Superior temporal gyrus (tissue), 1 donor: ENCODE data around the gene RBMS1.

Source experiments
- DNase-seq: peaks from one replicate; pipeline ENCODE4 v3.0.0-alpha.2; 2016; ENCODE audit errors: extremely low spot score

The RBMS1 gene

DNA sequence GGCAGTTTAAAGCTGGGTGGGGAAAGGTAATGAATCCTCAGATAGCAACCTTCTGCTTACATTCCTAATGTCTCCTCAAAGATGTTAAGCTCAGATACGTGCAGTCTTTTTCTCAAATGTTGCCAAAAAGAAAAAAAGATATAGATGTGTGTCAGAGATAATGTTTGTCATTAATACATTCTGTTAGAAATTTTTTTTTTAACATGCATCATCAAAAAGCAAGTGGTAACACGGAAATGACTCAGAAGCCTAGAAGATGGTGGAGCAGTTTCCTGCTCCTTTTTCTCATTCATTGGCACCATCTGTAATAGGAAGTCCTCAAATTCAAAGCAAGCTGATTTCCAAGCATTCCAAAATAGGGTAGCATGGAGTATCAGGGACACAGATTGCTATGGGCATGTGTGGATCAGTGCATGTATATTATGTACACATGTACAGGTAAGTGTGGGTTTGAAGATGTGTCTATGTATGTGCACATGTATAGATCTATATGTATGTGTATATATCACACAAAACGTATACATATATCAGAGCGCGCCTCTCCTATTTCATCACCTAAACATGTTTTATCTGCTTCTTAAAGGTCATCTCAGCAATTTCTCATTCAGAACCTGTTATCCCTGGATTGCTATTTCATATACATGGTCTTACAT lies 213.7 kb downstream of the RBMS1 start:
- DNase-seq = no peak

DNA sequence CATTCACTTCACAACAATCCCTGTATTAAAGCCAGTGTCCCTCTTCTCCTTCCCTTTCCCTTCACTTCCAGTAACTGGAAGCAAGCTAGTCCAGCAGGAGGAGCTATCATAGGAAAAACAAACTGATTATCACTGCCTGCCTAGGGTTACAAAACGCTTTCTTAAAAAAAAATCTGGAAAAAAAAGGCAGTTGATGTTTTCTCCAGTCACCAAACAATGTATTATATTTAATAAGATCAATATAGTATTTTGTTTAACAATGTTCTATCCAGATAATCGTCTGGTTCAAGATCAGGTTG lies 214.8 kb downstream of the RBMS1 start:
- no peak for DNase-seq

DNA sequence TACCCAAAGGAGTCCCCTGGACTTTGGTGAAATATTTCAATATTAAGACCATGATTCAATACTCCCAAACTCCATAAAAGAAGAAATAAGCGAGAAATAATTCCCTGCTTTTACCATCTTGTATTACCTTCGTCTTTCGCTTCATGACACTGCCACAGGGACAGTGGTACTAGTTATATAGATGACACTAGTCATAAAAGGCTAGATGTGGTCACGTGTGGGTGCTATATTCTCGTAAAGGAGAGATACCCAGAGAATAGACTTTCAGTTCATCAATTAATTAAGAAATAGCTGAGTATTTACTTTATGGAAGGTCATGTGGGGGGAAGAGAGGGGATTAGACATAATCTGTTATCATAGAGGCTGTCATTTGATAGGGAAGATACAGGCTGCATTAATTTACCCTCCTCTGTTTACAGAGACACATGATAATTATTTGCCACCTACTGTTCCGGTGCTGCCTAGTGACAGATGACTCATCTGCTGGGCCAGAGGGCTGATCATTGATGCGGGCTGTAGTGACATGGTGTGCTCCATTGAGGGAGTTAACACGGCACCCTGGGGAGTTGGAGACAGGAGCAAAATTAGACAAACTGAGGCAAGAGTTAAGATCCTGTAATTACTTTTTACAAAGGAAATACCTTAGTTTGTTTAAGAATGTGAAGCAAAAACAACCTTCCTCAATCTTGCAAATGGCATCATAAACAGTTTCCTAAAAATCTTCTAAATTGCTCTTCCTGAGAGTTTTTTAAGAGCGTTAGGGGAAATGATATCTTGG lies 215.3 kb downstream of the RBMS1 start:
- DNase-seq = no peak

DNA sequence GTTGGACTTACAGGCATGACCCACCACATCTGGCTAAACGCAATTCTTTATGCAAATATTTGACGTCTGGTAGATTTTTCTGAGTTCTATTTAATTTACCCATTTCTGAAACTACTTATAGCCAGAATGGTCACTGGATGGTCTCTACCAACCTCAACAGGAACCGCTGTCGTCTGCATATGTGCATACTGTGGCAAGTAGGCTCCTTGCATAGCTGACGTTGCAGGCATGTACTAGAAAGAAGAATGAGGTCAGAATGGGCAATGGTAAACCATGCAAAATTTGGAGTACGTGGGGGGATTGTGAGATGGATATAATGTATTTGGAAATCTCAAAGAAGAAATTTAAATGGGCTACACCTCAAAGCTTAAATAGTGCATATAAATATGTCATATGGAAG lies 216.5 kb downstream of the RBMS1 start:
- no peak for DNase-seq

DNA sequence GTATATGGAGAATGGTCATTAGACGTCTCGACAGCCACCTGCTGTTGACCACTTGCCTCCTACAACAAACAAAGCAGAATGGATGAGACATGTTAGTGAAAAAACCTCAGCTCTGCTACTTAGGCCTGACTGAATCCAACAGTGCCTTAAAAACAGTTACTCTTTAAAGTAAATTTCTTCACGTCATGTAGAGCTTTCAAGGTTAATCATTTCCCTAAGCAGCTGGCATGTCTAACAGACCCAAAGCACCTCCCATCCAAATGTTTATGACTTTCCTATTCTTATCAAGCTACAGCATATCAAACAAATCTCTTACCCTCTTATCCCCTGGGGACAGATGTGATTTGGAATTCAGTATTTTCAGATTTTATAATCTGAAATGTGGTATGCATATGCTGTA lies 218.0 kb downstream of the RBMS1 start:
- DNase-seq = no peak

DNA sequence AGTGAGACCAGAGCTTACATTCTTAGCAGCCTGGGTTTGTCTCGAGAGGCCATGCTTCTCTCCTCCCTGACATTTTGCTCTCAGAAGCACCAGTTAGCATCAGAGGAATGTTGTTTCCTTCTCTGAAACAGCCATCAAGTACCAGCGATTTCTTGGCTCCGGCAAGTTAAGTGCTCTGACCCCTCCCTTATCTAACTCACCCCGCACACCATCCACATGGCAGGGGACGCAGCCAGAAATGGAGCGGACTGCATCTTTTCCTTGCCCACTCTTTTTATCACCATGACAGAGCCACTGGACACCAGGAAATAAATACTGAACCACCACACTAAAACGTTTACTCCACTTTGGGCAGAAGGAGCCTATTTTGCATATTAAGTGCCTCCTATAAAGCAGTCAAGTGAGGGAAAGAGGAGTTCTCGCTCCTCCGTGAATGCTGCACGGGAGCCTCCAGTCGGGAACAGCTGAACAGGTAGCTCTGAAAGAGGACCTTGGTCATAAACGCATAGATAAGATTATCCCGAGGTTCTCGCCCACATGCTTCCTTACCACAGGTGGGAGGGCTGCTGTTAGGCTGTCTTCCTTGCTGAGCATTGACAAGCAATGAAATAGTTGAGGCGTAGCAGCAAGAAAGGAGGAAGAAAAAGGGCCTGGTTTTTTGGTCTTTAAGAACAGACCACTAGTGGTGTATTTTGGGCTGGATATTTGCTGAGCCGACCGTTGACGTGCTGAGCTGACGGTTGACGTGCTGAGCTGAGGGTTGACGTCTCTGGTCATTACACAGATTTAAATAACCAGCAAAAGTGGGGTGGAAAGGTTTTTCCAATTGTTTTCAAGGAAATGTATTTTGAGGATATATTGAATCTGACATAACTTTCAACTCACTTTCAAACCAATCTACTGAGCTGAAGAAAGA lies 222.2 kb downstream of the RBMS1 start:
- no peak for DNase-seq

DNA sequence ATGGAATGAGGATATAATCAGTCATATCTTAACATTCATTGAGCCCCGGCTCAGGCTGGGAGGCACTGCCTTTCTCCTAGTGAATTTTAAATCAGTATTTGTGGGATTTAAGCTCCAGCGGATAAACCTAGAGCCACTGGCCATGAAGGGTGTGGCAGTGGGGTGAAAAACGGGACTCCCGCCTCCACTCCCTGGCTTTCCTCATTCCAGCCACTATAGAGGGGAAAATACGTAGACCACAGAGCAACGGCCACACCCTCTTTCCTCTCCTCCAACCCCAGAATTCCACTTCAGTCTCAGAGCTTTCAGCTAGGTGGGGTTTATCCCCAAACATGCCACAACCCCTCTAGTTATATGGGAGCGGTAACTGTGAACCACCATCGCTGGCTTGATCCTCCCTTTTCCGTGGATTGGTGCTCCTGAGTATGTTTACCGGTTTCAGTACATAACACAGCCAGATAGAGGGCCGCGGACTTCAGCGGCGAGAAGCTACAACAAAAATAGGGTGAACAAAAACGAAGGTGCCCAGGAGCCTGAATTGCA lies 223.0 kb downstream of the RBMS1 start:
- no peak for DNase-seq

DNA sequence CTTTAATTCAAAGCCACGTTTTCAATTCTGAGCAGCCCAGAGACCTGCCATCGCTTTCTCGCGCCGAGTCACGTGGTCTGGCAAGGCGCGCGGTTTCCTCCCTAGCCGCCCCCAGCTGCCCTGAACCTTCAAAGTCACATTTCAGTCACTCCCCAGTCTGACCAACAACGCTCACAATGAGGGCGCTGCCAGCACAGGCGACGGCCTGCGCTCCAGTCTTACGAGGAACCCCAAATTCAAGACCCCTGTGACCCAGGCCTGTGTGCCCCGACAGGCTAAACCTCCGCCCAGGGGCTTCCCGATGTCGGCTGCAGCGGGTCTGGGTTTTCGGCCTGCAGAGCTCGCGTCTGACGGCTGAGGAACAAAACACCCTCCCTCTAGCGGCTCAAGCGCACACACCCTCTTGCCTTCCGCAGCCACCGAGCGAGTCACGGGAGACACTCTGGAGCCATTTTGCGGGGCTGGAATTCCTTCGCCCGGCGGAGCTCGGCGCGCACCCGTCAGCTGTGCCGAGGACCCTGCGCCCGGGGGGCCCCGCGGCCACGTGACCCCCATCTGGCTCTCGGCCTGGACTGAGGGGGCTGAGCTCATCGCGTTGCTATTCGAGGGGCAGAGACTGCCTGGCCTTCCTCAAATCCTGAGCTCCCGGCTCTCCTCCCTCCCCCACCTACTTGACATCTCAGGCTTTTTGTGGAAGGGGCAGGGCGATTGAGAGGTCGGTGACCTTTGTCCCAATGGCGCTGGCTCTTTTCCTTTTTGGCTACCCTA lies 223.6 kb downstream of the RBMS1 start:
- DNase-seq = peak; percentile 62

DNA sequence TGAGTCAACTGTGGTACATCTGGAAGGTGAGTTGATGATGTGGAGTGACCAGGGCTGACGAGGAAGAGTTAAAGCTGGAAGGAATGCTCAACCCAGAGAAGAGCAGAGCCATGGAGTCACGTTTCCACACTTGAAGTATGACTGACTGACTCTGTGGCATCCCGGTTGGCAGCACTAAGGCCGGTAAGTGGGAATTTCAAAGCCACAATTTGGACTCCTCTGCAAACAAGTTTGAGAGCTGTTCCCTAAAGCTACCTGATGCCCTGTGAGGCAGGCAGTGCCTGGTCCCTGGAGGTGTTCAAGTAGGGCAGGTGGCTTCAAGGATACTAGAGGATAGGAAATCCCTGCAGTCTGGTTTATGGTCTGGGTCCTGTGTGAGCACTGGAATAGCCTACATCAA lies 224.2 kb downstream of the RBMS1 start:
- no peak for DNase-seq

DNA sequence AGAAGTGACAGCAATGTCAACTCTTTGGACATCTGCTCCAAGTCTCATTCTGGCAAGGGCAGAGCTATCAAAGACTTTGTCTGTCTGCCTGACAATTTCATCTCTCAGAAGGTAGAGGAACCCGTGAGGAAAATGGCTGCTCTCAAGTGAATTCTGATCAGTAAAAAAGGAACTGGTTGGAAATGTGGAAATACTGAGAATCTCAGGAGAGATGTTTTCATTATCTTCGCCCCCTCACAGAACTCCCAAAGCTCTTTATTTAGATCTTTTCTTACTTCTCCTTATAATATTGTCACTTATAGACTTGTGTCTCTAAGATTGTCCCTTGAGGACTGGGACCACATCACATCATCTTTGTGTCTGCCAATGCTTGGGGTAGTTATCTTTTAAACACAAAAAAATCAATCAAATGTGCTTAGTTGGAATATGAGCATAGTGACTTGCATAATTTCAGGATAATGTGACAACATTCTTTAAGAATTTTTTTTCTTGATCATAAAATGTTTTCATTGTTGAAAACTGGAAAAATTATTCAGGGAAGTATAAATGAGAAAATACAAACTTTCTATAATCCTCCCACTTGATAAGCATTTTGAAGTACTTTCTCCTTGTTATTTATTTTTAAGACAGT lies 225.3 kb downstream of the RBMS1 start:
- no peak for DNase-seq

DNA sequence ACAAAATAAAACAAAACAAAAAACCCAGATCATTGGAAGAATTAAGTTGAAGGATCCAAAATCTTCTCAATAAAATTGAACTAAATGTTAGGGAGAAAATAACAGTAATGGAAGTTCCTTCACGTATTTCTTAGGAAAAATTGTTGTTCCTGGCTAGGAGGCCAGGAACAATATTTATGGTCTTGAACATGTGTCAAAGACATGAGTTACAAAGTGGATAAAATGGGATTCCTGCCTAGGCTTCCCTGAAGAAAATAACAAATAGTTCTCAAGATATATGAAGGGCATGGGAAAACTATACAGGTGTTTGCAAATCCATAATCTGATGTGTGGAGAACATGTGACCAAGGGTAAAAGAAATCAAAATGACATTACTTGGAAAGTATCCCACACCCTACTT lies 225.9 kb downstream of the RBMS1 start:
- no peak for DNase-seq

DNA sequence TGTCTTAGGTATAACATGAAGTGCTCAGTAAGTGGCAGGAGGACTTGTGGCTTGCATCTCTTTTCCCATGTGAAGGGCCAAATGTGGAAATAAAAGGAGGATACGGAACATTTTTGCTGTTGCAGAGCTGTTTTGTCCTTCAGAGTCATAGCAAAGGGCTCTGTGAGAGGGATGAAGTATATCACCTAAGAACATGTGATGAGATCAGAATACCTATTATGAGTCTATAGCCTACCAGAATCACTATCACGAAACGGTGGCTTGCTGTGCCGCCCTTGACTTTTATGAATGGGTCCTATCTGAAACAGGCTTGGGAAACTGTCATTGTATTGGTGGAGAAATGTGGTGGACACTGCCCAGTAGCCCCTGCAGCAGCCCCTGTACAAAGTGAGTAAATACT lies 226.6 kb downstream of the RBMS1 start:
- DNase-seq = no peak

DNA sequence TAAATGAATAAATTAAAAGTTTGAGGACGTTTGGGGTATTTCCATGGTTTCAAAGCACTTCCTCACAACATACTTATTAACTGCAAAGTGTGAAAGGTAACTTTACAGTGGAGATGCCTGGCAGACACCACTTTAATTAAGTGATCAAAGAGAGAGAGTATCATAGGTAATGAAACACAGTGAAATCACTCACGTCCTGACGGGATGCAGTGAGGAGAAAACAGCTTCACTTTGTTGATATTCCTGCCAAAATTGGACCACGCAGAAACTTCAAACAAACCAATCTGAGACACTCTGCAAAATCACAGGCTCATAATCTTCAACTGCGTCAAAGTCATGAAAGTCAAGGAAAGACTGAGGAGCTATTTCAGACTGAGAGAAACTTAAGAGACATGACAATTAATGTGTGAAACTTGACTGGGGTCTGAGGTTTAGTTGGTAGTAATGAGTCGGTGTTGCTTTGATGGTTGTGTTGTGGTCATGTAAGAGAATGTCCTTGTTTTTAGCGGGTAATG lies 227.5 kb downstream of the RBMS1 start:
- DNase-seq = no peak

DNA sequence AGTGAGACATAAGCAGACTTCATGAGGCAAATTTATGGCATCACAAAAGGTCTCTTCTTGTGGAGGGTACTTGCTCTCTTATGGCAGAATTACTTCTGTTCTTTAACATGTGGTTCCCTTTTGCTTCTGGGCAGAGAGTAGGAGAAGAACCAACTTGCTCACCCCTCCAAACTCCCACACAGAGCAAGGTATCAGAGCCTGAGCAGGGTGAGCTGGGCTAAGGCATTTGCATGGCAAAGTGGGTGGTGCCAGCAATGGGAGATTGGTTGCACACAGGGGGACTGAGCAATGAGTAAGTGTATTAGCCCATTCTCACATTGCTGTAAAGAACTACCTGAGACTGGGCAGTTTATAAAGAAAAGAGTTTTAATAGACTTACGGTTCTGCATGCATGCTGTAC lies 229.3 kb downstream of the RBMS1 start:
- DNase-seq = no peak

DNA sequence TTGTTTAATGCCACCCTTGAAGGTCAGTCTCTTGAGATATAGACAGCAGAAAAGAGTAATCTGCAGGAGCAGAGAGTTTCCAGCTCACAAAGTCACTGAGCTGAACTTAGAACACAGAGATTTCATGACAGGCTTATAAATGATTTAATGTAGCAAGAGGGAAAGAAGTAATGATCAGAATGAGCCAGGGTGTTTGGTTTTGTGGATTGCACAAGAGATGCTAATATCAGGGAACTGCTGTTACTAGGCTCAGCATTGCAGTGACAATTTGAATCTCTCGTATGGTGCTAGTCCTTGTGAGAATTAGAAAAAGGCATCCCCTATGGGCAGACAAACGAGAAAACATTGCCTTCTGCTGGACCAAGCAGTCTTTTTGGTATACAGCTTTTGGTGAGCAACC lies 231.9 kb downstream of the RBMS1 start:
- DNase-seq = no peak

DNA sequence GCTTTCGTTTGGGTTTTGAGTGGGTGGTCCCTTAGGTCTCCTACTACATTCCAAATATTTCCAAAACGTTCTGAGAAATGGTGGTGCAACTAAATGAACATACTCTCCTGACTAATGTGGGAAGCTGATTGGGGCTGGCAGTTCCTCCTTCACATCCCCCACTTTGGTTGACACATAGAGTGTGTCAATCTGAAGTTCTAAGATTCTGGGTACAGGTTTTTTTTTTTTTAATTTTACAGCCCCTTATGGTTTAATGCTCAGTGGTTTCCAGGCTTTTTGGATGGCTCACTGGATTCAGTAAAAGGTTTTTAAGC lies 235.2 kb downstream of the RBMS1 start:
- no peak for DNase-seq

DNA sequence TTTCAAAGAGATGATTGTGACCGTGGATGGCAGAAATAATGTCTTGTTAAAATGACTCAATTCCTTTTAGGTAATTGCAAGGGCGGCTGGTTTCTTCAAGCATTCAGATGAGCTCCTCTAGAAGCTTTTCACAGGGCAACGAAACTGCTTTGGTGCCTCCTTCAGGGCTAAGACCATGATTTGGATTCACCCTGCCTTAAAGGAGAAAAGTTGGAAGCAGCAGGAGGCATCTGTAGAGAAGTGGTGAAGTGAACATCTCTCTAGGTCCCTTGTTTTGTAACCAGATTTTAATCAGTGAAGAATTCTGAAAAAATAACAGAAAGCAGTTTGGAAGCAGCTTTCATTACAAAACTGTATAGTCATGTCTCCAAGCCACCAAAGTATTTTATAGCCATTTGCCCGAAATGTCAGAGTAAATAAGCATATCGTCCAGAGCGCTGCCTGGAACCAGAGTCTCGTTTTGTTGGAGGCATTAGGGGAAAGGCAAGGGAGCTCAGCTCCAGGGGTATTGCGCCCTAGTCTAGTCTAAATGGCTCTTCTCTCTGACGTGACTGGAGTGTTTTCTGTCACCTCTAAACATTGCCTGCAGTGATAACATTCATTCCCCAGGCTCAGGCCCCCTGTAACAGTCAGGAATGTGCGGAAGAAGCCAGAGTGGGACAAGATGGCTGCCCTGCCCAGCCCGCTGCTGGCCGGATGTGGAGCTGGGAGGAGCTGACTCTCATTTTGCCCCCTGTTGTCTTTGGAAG lies 235.7 kb downstream of the RBMS1 start:
- no peak for DNase-seq

DNA sequence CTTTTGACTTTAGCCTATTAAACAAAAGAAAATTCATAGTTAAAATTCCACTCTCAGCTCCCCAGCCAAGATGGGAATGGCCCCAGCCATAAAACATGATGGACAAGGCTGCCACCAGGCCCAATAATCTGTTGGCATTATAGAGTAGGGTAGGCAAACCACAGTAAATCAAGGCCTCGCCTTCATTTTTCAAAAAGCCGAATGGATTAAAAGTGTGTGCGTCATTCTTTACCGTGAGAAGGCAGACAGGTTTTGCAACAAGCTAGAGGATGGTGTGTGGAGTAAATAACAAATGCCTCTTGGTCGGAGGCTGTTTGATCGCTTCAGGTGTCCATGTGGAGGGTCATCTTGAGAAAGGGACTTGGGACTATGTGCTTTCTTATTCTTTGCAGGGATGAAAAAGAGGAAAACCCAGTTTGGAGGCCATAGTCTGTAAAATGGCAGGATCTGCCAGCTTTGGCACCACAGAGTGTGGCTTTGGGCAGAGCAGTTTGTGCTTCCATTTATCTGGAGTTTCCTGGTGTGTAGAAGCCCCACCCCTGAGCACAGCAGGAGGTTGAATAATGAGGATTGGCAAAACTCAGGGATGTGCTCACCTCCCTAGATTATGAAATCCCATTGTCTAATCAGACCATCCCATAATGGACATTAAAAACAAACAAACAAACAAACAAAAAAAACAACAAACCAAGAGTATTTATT lies 236.4 kb downstream of the RBMS1 start:
- DNase-seq = no peak

DNA sequence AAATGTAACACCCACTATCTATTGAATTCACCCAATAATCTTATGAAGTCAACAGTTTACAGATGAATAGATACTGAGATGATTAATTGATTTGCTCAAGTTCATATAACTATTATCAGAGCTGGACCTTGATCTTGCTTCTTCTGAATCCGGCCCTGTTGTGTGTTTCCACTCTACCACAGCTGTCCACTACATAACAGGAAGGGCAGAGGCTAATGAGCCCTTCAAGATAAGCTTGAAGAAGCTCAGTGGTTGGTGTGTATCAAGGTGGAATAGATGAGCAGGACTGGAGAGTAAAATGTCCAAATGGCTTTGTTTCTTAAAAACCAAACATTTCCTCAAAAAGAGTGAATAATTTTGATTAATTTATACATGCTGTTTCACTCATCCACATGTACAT lies 237.1 kb downstream of the RBMS1 start:
- DNase-seq = no peak

DNA sequence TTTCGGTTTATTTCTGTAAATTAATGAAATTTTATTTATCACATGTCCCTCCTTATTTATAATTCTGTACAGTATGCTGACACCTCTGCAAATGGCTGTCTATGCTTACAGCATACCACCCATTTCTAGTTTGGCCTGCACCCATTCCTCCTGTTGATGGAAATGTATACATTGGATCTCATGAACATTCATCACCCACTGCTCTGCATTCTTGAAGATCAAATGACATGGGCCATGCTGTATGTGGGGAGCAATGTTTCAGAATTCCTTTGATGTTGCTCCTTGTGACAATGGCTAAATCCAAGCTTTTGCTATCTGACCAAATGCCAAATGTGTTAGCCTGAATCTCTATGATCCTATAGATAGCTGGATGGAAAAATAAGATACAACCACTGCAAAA lies 238.2 kb downstream of the RBMS1 start:
- DNase-seq = no peak
